ENCODE measurements around the gene TPSG1. TPM values are rescaled to one million over a fixed set of nuclear protein-coding genes. Genes with fewer than 3 reads are reported as not detected.
"Not testable (repeated sequence)": the region's sequence is repeated elsewhere in the genome, so short reads cannot be mapped to it uniquely, and the experiment has no call there.

The TPSG1 gene
- polyA plus RNA-seq, 1 donor (not counting 4 experiments of a cell fraction or from before 2014, with no cell fraction given): not detected

DNA sequence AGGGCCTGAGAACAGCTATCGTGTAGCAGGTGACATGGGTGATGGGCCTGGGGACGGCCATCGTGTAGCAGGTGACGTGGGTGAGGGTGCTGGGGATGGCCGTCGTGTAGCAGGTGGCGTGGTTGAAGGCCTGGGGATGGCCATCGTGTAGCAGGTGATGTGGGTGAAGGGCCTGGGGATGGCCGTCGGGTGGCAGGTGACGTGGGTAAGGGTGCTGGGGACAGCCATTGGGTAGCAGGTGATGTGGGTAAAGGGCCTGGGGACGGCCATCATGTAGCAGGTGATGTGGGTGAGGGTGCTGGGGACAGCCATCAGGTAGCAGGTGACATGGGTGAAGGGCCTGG lies 46.3 kb upstream of the TPSG1 start:
- Histone ChIP-seq H3K4me2 (ENCODE audit: control insufficient read depth, extremely low read depth, insufficient read depth, low read depth, low read length) (no peak overlapping the region), H3K9me1 (ENCODE audit: control insufficient read depth, extremely low read depth, insufficient read depth, low read length) (no peaks in the 10 kb centered on the region), H3K36me3 (ENCODE audit: control insufficient read depth in 2 of 2, extremely low read depth in 1 of 2, insufficient read depth in 2 of 2, low read length in 2 of 2) (no peaks in the 10 kb centered on the region), H3K9me3 (ENCODE audit: control insufficient read depth, low read depth, low read length) (no peaks in the 10 kb centered on the region), H4K20me1 (ENCODE audit: control insufficient read depth, extremely low read depth, insufficient read depth, low read length) (no peaks in the 10 kb centered on the region), H3K9ac (ENCODE audit: control insufficient read depth, extremely low read depth, insufficient read depth, low read length) (no peak overlapping the region), H2AFZ (ENCODE audit: control insufficient read depth, low read length) (no peak overlapping the region), H3K27ac (ENCODE audit: control insufficient read depth, insufficient read depth, low read length) (no peak overlapping the region), H3K79me2 (ENCODE audit: control insufficient read depth, insufficient read depth, low read length) (no peaks in the 10 kb centered on the region), H3K4me1 (ENCODE audit: control insufficient read depth, extremely low read depth, insufficient read depth, low read length) (no peaks in the 10 kb centered on the region), H3K27me3 (ENCODE audit: control insufficient read depth, extremely low read depth, insufficient read depth, low read length) (no peaks in the 10 kb centered on the region), H3K4me3 (ENCODE audit: control insufficient read depth in 2 of 3, extremely low read depth in 1 of 3, insufficient read depth in 2 of 3, low read depth in 1 of 3, low read length in 3 of 3) (no peak overlapping the region)
- dilution Hi-C loops (cut with MboI; ENCODE audit: extremely low pct_ligation_motif_present, low sequenced_read_pairs): no loop called here
- FAIRE-seq: no peak
- no peak for DNase-seq (ENCODE audit: low read depth, low spot score)
- TF ChIP-seq EZH2 (IDR thresholded peaks at IDR 0.05; ENCODE audit: low read length): no peak
- TF ChIP-seq, protein P1, sequence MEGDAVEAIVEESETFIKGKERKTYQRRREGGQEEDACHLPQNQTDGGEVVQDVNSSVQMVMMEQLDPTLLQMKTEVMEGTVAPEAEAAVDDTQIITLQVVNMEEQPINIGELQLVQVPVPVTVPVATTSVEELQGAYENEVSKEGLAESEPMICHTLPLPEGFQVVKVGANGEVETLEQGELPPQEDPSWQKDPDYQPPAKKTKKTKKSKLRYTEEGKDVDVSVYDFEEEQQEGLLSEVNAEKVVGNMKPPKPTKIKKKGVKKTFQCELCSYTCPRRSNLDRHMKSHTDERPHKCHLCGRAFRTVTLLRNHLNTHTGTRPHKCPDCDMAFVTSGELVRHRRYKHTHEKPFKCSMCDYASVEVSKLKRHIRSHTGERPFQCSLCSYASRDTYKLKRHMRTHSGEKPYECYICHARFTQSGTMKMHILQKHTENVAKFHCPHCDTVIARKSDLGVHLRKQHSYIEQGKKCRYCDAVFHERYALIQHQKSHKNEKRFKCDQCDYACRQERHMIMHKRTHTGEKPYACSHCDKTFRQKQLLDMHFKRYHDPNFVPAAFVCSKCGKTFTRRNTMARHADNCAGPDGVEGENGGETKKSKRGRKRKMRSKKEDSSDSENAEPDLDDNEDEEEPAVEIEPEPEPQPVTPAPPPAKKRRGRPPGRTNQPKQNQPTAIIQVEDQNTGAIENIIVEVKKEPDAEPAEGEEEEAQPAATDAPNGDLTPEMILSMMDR (optimal IDR thresholded peaks at IDR 0.05 in 1 of 3, IDR thresholded peaks at IDR 0.05 in 1 of 3, conservative IDR thresholded peaks at IDR 0.05 in 1 of 3; ENCODE audit: extremely low read depth in 1 of 3, insufficient read depth in 2 of 3, low read length in 3 of 3): no peak

GRCh38 chr16:1269418-1269817 lies 44.4 kb upstream of the TPSG1 start:
- H3K79me2 ChIP-seq (ENCODE audit: control insufficient read depth, insufficient read depth, low read length); H4K20me1 ChIP-seq (ENCODE audit: control insufficient read depth, extremely low read depth, insufficient read depth, low read length); DNase-seq (ENCODE audit: low read depth, low spot score); dilution Hi-C loops (cut with MboI; ENCODE audit: extremely low pct_ligation_motif_present, low sequenced_read_pairs); H3K4me2 ChIP-seq (ENCODE audit: control insufficient read depth, extremely low read depth, insufficient read depth, low read depth, low read length); H3K9me3 ChIP-seq (ENCODE audit: control insufficient read depth, low read depth, low read length); H3K9ac ChIP-seq (ENCODE audit: control insufficient read depth, extremely low read depth, insufficient read depth, low read length); FAIRE-seq; H3K9me1 ChIP-seq (ENCODE audit: control insufficient read depth, extremely low read depth, insufficient read depth, low read length); H3K27me3 ChIP-seq (ENCODE audit: control insufficient read depth, extremely low read depth, insufficient read depth, low read length); H3K4me3 ChIP-seq (ENCODE audit: control insufficient read depth in 2 of 3, extremely low read depth in 1 of 3, insufficient read depth in 2 of 3, low read depth in 1 of 3, low read length in 3 of 3); H2AFZ ChIP-seq (ENCODE audit: control insufficient read depth, low read length); H3K4me1 ChIP-seq (ENCODE audit: control insufficient read depth, extremely low read depth, insufficient read depth, low read length); H3K36me3 ChIP-seq (ENCODE audit: control insufficient read depth in 2 of 2, extremely low read depth in 1 of 2, insufficient read depth in 2 of 2, low read length in 2 of 2); H3K27ac ChIP-seq (ENCODE audit: control insufficient read depth, insufficient read depth, low read length): not testable (repeated sequence)

DNA sequence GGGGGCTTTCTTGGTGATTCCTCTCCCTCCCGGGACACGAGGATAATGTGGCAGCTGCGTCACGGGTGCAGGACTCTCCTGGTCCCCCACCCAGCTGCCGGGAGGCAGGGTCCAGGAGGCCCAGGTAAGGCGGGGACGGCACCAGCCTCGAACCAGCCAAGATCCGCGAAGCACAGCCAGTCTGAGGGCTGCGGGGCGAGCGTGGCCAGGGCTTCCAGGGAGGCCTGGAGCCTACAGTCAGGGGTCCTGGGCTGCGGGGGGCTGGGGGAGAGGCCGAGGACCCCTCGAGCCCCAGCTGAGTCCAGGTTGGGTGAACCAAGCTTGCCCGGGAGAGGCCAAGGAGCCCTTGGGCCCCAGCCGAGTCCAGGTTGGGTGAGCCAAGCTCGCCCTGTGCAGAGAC lies 40.8 kb upstream of the TPSG1 start:
- Histone ChIP-seq H3K27me3 (ENCODE audit: control insufficient read depth, extremely low read depth, insufficient read depth, low read length) (peaks cover 27% of the 10 kb centered on the region), H3K4me2 (ENCODE audit: control insufficient read depth, extremely low read depth, insufficient read depth, low read depth, low read length) (no peak overlapping the region), H3K27ac (ENCODE audit: control insufficient read depth, insufficient read depth, low read length) (no peak overlapping the region), H4K20me1 (ENCODE audit: control insufficient read depth, extremely low read depth, insufficient read depth, low read length) (no peaks in the 10 kb centered on the region), H2AFZ (ENCODE audit: control insufficient read depth, low read length) (no peak overlapping the region), H3K79me2 (ENCODE audit: control insufficient read depth, insufficient read depth, low read length) (no peaks in the 10 kb centered on the region), H3K36me3 (ENCODE audit: control insufficient read depth in 2 of 2, extremely low read depth in 1 of 2, insufficient read depth in 2 of 2, low read length in 2 of 2) (no peaks in the 10 kb centered on the region), H3K9me1 (ENCODE audit: control insufficient read depth, extremely low read depth, insufficient read depth, low read length) (no peaks in the 10 kb centered on the region), H3K4me3 (ENCODE audit: control insufficient read depth in 2 of 3, extremely low read depth in 1 of 3, insufficient read depth in 2 of 3, low read depth in 1 of 3, low read length in 3 of 3) (no peak overlapping the region), H3K9ac (ENCODE audit: control insufficient read depth, extremely low read depth, insufficient read depth, low read length) (no peak overlapping the region), H3K9me3 (ENCODE audit: control insufficient read depth, low read depth, low read length) (peaks cover 2% of the 10 kb centered on the region), H3K4me1 (ENCODE audit: control insufficient read depth, extremely low read depth, insufficient read depth, low read length) (no peaks in the 10 kb centered on the region)
- FAIRE-seq: no peak
- dilution Hi-C loops (cut with MboI; ENCODE audit: extremely low pct_ligation_motif_present, low sequenced_read_pairs): no loop called here
- no peak for TF ChIP-seq EZH2 (IDR thresholded peaks at IDR 0.05; ENCODE audit: low read length)
- TF ChIP-seq, protein P1 (optimal IDR thresholded peaks at IDR 0.05 in 1 of 3, IDR thresholded peaks at IDR 0.05 in 1 of 3, conservative IDR thresholded peaks at IDR 0.05 in 1 of 3; ENCODE audit: extremely low read depth in 1 of 3, insufficient read depth in 2 of 3, low read length in 3 of 3): no peak
- DNase-seq (ENCODE audit: low read depth, low spot score): no peak
